Activated CD4-positive, alpha-beta T cell treated with anti-CD3 and anti-CD28 coated beads for 36 hours (primary cell): ENCODE measurements around the gene SWI5. TPM values are rescaled to one million over a fixed set of nuclear protein-coding genes. Genes with fewer than 3 reads are reported as not detected.

Source experiments
- ATAC-seq: fragments of 200-7000 bp; cut with Tn5 transposase; one replicate; pipeline ENCODE4 v1.10.0; 2021; ENCODE audit warnings: mild to moderate bottlenecking, moderate library complexity
- CTCF ChIA-PET: fragments of 350-600 bp; sonication (Branson Sonifier 250); formaldehyde crosslinking; loops from one replicate; lab custom pipeline; 2021; ENCODE audit warnings: antibody characterized with exemption; lab: Charles Lee
- POLR2A ChIA-PET: fragments of 350-600 bp; sonication (Branson Sonifier 250); formaldehyde crosslinking; loops from one replicate; lab custom pipeline; 2021; ENCODE audit warnings: antibody characterized with exemption, inconsistent platforms; lab: Charles Lee
- DNase-seq: peaks from one replicate; pipeline ENCODE4 v3.0.0-alpha.2; 2020
- H3K27ac Mint-ChIP-seq: one replicate; pipeline ENCODE4 v1.8.0; 2021; ENCODE audit warnings: mixed read lengths
- H3K27me3 Mint-ChIP-seq: one replicate; pipeline ENCODE4 v1.8.0; 2021; ENCODE audit warnings: mixed read lengths
- H3K36me3 Mint-ChIP-seq: one replicate; pipeline ENCODE4 v1.8.0; 2021; ENCODE audit warnings: low read depth, mixed read lengths
- H3K4me1 Mint-ChIP-seq: one replicate; pipeline ENCODE4 v1.8.0; 2021; ENCODE audit warnings: mixed read lengths
- H3K4me3 Mint-ChIP-seq: one replicate; pipeline ENCODE4 v1.8.0; 2021; ENCODE audit warnings: mild to moderate bottlenecking, moderate library complexity, mixed read lengths
- H3K9me3 Mint-ChIP-seq: one replicate; pipeline ENCODE4 v1.8.0; 2021; ENCODE audit warnings: low read depth, mixed read lengths
- intact Hi-C, 2 experiments: fragments of 100-400 bp; cut with DNase I in 1 of 2; cut with micrococcal nuclease in 1 of 2; formaldehyde crosslinking; loops; one replicate each; pipeline versions ENCODE4 v1.14.2 to v1.15.1; 2022 to 2024; cut with DNase I, micrococcal nuclease
- total RNA-seq, 2 experiments: library from RNA; stranded (reverse); gene quantifications; one replicate each; pipeline ENCODE4 v1.2.3, GENCODE V29; 2021

SWI5 gene
- total RNA-seq, 2 experiments from 2014 or later = 13.1 to 14.1 TPM

DNA sequence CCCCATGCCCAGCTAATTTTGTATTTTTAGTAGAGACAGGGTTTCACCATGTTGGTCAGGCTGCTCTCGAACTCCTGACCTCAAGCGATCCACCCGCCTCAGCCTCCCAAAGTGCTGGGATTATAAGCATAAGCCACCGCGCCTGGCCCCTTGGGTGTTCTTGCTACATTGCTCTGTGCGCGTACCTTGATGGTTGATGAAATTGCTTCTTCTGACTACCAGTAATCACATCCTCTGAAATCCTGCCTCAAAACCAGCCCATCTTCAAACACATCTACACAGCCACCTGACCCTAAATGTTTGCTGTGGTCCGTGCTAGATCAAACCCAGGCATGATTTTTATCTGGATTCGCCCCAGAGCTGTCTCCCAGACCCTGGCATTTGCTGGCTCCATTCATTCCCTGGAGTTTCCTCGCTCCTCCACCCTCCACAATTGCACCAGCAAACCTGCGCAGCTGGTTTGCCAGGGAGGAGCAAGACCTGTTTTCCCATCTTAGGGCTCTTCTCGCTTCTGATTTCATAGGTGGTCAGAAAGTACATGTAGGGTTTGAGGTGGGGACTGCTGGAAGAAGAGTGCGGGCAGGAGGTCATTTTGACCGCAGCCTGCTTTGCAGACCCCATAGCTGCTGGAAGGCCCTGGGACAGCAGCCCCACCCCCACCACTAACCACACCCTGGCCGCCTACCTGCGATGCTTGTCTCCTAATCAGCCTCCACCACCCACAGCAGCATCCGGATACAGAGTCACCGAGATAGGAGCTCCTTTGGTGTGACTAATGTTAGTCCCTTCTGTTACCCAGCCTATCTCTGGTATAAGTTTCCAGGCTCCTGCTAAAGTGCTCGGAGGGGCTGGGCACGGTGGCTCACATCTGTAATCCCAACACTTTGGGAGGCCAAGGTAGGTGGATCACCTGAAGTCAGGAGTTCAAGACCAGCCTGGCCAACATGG is 22.7 kb downstream of the SWI5 start:
- no peaks in the 10 kb centered on the region for H3K4me1 Mint-ChIP-seq
- DNase-seq = no peak
- H3K27me3 Mint-ChIP-seq = no peaks in the 10 kb centered on the region
- CTCF ChIA-PET = interaction anchor here (0.6 to 1.5 kb wide), 6 partner anchors 15 to 130 kb away, joined by 3 to 6 read pairs (median 4); partner anchors contain the start of gene TRUB2
- no peaks in the 10 kb centered on the region for H3K36me3 Mint-ChIP-seq
- no peaks in the 10 kb centered on the region for H3K9me3 Mint-ChIP-seq
- POLR2A ChIA-PET = interaction anchor here (0.6 kb wide), 2 partner anchors 136 to 647 kb away, joined by 4 read pairs; no protein-coding TSS in a partner anchor
- H3K4me3 Mint-ChIP-seq = no peak overlapping the region
- H3K27ac Mint-ChIP-seq = no peak overlapping the region
- intact Hi-C loops = loop anchor here (5.0 to 10.0 kb wide), 2 partner anchors 43 to 296 kb away; partner anchors contain the start of gene SLC27A4 (in 1 of the 2)
- ATAC-seq = no peak

DNA sequence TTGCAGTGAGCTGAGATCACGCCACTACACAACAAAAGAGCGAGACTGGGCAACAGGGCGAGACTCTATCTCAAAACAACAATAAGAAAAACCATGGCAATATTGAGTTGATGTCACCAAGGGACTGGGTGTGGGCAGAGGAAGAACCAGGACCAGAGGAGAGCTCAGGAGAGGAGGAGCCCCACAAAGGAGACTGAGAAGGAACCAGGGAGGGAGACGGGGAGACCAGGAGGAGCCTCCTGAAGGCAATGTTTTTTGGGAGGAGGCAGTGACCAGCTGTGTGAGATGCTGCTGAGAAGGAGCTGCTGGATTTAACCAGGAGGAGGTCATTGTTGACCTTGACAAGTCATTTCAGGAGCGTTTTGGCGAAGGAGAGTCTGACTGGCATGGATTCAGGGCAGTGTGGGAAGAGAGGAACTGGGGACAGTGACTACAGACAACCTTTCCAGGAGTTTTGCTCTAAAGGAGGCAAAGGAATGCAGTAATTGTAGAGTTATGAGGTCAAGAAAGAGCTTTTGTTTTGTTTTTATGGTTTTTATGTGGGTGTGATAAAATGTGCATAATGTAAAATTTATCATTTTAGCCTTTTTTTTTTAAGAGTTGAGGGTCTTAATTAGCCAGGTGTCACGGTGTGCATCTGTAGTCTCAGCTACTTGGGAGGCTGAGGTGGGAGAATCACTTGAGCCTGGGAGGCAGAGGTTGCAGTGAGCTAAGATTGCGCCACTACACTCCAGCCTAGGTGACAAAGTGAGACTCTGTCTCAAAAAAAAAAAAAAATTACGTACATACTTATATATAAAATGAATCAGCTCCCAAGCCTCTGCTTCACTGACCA is 28.3 kb downstream of the SWI5 start:
- Mint-ChIP-seq H3K27me3 (no peaks in the 10 kb centered on the region), H3K36me3 (peaks cover 6% of the 10 kb centered on the region), H3K27ac (no peak overlapping the region), H3K9me3 (no peaks in the 10 kb centered on the region), H3K4me3 (no peak overlapping the region), H3K4me1 (no peaks in the 10 kb centered on the region)
- intact Hi-C loops = no loop called here
- DNase-seq (no peak), ATAC-seq (no peak)
- ChIA-PET CTCF (interaction anchor here (0.5 to 1.6 kb wide), 5 partner anchors 9 to 454 kb away, joined by 3 to 5 read pairs (median 3); partner anchors contain the start of gene URM1), POLR2A (no interaction called here)

DNA sequence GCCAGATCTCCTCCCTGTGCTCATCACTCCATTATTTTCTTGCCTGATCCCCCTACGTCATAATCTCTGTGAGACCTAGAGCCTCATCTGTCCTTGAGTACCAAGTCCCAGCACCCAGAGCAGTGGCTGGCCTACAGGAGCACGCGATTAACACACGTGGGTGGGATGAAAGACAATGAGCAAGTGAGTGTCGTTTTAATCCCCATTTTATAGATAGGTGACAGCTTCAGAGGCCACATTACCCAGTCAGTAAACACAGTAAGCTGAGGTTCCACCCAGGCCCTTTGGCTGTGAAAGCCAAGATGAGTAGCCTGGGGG is 28.9 kb downstream of the SWI5 start:
- Mint-ChIP-seq H3K27ac (no peak overlapping the region), H3K27me3 (no peaks in the 10 kb centered on the region), H3K9me3 (no peaks in the 10 kb centered on the region), H3K4me3 (no peak overlapping the region), H3K36me3 (peaks cover 8% of the 10 kb centered on the region), H3K4me1 (no peaks in the 10 kb centered on the region)
- DNase-seq = no peak
- POLR2A ChIA-PET = no interaction called here
- CTCF ChIA-PET = interaction anchor here (0.5 to 1.6 kb wide), 3 partner anchors 53 to 453 kb away, joined by 3 read pairs; no protein-coding TSS in a partner anchor
- no peak for ATAC-seq
- intact Hi-C loops = no loop called here

DNA sequence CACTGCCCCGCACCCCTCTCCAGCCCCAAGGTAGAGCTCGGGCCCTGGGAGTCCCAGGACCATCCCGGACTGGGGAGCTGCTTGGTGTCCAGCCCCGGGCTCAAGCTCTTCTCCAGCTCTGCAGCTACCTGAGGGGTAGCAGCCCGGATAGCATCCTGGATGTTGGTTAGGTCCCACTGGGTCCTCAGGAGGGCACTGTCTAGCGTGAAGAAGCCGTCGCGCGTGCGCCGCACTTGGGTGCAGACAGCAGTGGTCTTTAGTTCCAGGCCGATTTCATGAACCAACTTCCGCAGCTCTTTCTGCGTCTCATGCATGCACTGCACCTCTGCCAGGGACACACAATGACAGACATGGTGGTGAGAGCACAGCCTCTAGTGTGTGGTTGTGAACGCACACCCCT is 33.5 kb downstream of the SWI5 start:
- DNase-seq (no peak), ATAC-seq (no peak)
- Mint-ChIP-seq H3K36me3 (peaks cover 16% of the 10 kb centered on the region), H3K4me1 (no peaks in the 10 kb centered on the region), H3K9me3 (no peaks in the 10 kb centered on the region), H3K4me3 (no peak overlapping the region), H3K27ac (no peak overlapping the region), H3K27me3 (no peaks in the 10 kb centered on the region)
- intact Hi-C loops = no loop called here
- CTCF ChIA-PET = interaction anchor here (0.6 kb wide), 1 partner anchor 200 kb away, joined by 4 read pairs; no protein-coding TSS in a partner anchor
- POLR2A ChIA-PET = no interaction called here

DNA sequence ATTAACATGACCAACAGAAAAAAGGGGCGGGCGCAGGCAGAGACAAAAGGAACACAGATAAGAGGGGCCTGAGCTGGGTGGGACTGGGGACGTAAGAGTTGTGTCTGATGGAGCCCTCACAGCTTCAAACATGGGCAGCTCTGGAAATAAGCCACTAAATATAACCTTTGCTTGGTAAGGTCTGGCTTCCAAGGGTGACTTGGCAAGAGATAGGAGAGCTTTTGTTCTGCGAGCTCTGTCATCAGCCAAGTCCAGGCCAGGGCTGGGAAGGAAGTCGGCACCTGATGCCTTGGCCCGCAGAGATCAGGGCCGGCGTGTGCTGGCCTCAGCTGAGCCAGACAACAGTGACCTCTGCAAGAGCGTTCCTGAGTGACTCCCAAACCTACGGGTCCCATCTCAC is 34.4 kb downstream of the SWI5 start:
- Mint-ChIP-seq H3K36me3 (peaks cover 16% of the 10 kb centered on the region), H3K9me3 (no peaks in the 10 kb centered on the region), H3K4me1 (no peaks in the 10 kb centered on the region), H3K4me3 (no peak overlapping the region), H3K27ac (no peak overlapping the region), H3K27me3 (no peaks in the 10 kb centered on the region)
- ATAC-seq (no peak), DNase-seq (no peak)
- ChIA-PET POLR2A (interaction anchor here (0.7 kb wide), 1 partner anchor 11 kb away, joined by 3 read pairs; no protein-coding TSS in a partner anchor), CTCF (interaction anchor here (0.6 kb wide), 1 partner anchor 35 kb away, joined by 3 read pairs; the partner anchor contains the start of genes GOLGA2 and SWI5)
- intact Hi-C loops = no loop called here

DNA sequence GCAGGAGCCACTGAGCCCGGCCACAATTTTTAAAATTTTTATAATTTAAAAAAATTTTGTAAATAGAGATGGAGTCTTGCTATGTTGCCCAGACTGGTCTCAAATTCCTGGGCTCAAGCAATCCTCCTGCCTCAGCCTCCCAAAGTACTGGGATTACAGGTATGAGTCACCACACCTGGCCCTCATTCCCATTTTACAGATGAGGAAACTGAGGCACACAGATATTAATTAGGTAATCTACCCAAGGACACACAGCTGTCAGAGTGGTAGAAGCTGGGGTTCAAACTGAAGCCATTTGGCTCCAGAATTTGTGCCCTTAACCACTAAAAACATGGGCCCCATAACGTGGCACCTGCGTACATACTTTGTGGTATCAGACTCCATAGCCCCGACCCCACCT is 38.6 kb downstream of the SWI5 start:
- intact Hi-C loops = no loop called here
- H3K9me3 Mint-ChIP-seq = no peaks in the 10 kb centered on the region
- H3K4me3 Mint-ChIP-seq = no peak overlapping the region
- DNase-seq = no peak
- no peaks in the 10 kb centered on the region for H3K4me1 Mint-ChIP-seq
- no peaks in the 10 kb centered on the region for H3K27me3 Mint-ChIP-seq
- ATAC-seq = no peak
- no peak overlapping the region for H3K27ac Mint-ChIP-seq
- H3K36me3 Mint-ChIP-seq = peaks cover 21% of the 10 kb centered on the region
- ChIA-PET POLR2A (interaction anchor here (0.7 kb wide), 1 partner anchor 14 kb away, joined by 3 read pairs; no protein-coding TSS in a partner anchor), CTCF (interaction anchor here (0.6 kb wide), 1 partner anchor 47 kb away, joined by 3 read pairs; no protein-coding TSS in a partner anchor)

DNA sequence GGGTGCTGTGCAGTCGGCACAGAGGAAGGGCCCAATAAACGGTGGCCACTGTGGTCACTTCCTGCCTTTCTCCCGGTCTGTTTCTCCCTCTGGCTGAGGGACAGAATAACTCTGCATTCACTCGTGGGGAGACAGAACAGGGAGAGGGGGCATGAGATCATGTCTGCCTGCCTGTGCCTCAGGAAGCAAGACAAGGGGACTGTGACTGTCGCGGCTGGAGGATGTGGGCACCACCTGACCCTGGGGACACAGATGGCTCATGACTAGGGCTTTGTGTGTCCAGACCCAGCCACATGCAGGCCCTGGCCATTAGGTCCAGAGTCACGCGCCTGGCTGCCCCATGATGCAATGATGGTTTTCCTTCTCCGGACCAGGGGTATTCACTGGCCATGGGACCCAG is 40.3 kb downstream of the SWI5 start:
- POLR2A ChIA-PET = no interaction called here
- Mint-ChIP-seq H3K27me3 (no peaks in the 10 kb centered on the region), H3K36me3 (peaks cover 15% of the 10 kb centered on the region), H3K27ac (no peak overlapping the region), H3K9me3 (no peaks in the 10 kb centered on the region), H3K4me1 (no peaks in the 10 kb centered on the region), H3K4me3 (no peak overlapping the region)
- ATAC-seq (no peak), DNase-seq (no peak)
- CTCF ChIA-PET = no interaction called here
- intact Hi-C loops = no loop called here

DNA sequence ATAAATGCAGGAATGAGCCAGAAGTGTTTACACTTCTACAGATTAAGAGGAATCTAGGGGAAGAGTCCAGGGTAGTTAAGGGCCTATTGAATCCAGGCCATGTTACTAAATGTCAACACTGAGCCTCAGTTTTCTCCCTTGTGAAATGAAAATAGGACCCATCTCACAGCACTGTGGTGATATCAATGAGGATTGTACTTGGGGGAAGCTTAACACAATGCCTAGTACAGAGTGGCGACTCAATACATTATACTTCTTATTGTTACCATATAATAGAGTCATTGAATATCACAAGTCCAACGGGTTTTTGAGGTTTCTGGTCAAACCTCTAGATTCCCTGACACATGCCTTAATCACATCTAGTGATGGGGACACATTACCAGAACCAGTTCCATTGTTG is 41.6 kb downstream of the SWI5 start:
- no peaks in the 10 kb centered on the region for H3K27me3 Mint-ChIP-seq
- peaks cover 13% of the 10 kb centered on the region for H3K36me3 Mint-ChIP-seq
- H3K9me3 Mint-ChIP-seq = no peaks in the 10 kb centered on the region
- intact Hi-C loops = no loop called here
- H3K27ac Mint-ChIP-seq = no peak overlapping the region
- H3K4me1 Mint-ChIP-seq = no peaks in the 10 kb centered on the region
- DNase-seq (no peak), ATAC-seq (no peak)
- H3K4me3 Mint-ChIP-seq = no peak overlapping the region
- ChIA-PET POLR2A (no interaction called here), CTCF (interaction anchor here (0.7 to 1.0 kb wide), 2 partner anchors 24 to 501 kb away, joined by 3 read pairs; partner anchors contain the start of gene ENDOG)

DNA sequence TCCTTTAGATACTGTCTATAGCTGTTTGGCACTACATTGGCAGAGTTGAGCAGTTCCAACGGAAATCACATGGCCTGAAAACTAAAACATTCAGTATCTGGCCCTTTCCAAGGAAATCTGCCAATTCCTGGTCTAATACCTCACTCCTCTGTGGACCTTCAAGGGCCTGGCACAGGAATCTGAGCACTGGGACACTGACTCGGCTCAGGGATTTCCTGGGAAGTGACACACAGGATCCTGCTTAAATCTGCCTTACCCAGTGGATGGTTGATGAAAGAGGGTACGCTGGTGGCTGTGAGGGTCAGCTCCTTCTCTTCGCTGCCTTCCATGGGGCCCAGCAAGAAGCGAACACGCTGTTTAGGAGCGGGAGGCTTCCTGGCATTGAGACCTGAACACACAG is 45.3 kb downstream of the SWI5 start:
- Mint-ChIP-seq H3K4me3 (peak overlapping the region; percentile 87), H3K27ac (no peak overlapping the region)

DNA sequence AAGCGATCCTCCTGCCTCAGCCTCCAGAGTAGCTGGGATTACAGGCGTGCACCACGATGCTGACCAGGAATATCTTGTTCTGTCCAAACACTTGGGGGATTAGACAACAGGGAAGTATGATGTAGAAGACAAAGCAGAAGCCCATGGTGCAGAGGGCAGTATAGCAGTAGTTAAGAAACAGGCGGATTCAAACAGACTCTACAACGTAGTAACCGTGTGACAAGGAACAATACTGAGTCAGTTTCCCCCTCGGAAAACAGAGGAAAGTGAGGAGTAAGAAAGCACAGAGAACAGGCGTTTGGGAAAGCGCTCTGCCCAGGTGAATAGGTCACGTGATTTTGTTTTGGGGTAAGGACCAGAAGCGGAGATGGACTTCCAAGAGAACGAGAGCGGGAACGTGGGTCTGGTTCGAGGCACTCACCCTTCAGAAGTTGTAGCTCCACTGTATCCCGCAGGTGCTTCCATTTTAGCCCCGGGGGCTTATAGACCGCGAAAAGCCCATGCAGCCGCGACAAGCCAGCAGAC is 45.9 kb downstream of the SWI5 start:
- Mint-ChIP-seq H3K27ac (peak overlapping the region; percentile 93), H3K4me3 (peak overlapping the region; percentile 87), H3K36me3 (peaks cover 24% of the 10 kb centered on the region), H3K4me1 (peaks cover 19% of the 10 kb centered on the region), H3K9me3 (no peaks in the 10 kb centered on the region), H3K27me3 (no peaks in the 10 kb centered on the region)
- intact Hi-C loops = loop anchor here (1.0 to 5.0 kb wide), 21 partner anchors 18 to 1305 kb away; partner anchors contain the start of genes URM1 (in 2 of the 2), BBLN (in 1 of the 2), CIZ1 (in 1 of the 2) and CRAT (in 1 of the 2)
- CTCF ChIA-PET = interaction anchor here (0.6 kb wide), 2 partner anchors 23 to 339 kb away, joined by 3 to 5 read pairs; no protein-coding TSS in a partner anchor
- peak; percentile 5 for ATAC-seq
- no peak for DNase-seq
- POLR2A ChIA-PET = interaction anchor here (1.0 kb wide), 1 partner anchor 20 kb away, joined by 3 read pairs; no protein-coding TSS in a partner anchor

More for the DNA sequence above, 45.3 kb downstream of the SWI5 start:
- Mint-ChIP-seq H3K4me1 (peaks cover 19% of the 10 kb centered on the region), H3K36me3 (peaks cover 28% of the 10 kb centered on the region), H3K27me3 (no peaks in the 10 kb centered on the region), H3K9me3 (no peaks in the 10 kb centered on the region)
- intact Hi-C loops = loop anchor here (5.0 kb wide), 3 partner anchors 129 to 604 kb away; partner anchors contain the start of genes CIZ1 (in 1 of the 2), PTGES2 (in 1 of the 2), PTRH1 (in 1 of the 2) and TTC16 (in 1 of the 2)
- POLR2A ChIA-PET = interaction anchor here (1.0 kb wide), 1 partner anchor 20 kb away, joined by 3 read pairs; no protein-coding TSS in a partner anchor
- CTCF ChIA-PET = no interaction called here
- DNase-seq (no peak), ATAC-seq (no peak)
